DMS 273 (cell line): Measurements from ENCODE around the gene SLIT3.
"Not testable (repeated sequence)": the region's sequence is repeated elsewhere in the genome, so short reads cannot be mapped to it uniquely, and the experiment has no call there.

ENCODE experiments used
- DNase-seq: peaks from one replicate; lab custom pipeline; 2025; ENCODE audit not compliant: unreplicated experiment; lab: John Stamatoyannopoulos, UW

SLIT3 gene

DNA sequence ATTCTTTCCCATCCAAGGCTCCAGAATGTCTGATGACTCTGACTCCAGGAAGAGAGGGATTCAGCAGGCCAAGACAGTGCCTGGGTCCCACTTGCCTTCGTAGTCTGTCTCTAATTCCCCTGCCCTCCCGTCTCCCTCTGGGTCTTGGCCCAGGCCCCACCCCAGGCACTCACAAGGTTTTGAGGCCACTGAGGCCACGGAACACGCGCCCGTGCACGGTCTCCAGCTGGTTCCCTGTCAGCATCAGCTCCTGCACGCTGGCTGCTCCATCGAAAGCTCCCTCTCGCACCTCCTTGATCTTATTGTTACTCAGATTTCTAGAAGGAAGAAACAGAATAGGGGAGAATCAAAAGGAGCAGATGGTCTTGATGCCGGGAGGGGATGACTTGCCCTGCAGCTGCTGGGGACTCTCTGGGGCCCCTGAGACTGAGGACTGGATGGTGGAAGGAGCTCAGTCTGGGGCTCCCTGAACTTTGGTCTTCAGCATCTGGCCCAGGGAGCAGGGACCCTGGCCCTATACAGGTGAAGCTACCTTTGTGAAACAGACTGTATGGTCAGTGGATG, 547.2 kb downstream of the SLIT3 start:
- DNase-seq: no peak

GRCh38 chr5:168752416-168753190, 548.3 kb downstream of the SLIT3 start:
- DNase-seq: no peak

- DNase-seq: no peak
These were observed 548.9 kb downstream of the SLIT3 start for GRCh38 chr5:168752012-168752411.

- no peak for DNase-seq
These were observed 550.0 kb downstream of the SLIT3 start for GRCh38 chr5:168750926-168751325.

- DNase-seq: no peak
These were observed 551.4 kb downstream of the SLIT3 start for GRCh38 chr5:168749391-168750100.

- DNase-seq: peak; percentile 81
These were observed 552.8 kb downstream of the SLIT3 start for GRCh38 chr5:168747987-168748777.

DNA sequence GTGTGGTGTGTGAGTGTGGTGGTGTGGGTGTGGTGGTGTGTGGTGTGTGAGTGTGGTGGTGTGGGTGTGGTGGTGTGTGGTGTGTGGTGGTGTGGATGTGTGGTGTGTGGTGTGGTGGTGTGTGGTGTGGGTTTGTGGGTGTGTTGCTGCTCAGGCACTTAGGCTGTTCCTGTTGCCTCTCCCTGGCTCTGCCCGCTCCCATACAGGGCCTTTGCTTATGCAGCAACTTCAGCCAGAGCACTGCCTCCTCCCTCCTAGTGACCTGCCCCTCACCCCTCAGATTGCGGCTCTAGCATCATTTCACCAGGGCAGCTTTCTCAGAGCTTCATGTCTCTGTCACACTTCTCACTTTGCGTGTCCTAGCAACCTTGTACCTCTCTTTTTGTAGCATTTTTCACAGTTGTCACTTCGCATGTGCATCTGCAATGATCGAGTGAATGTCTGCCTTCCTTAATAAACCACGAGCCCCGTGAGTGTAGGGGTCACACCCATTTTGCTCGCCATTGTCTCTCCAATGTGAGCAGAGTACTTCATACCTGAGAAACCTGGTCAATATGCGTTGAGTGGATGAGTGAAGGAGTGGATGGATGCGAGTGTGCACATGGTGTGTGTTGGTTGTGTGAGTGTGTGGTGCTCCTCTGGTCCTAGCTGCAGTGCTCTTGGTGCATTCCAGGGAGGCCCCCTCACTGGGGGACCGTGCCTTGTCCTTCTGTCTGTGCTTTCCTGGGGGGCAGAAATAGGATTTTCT, 553.9 kb downstream of the SLIT3 start:
- peak; percentile 15 for DNase-seq

DNA sequence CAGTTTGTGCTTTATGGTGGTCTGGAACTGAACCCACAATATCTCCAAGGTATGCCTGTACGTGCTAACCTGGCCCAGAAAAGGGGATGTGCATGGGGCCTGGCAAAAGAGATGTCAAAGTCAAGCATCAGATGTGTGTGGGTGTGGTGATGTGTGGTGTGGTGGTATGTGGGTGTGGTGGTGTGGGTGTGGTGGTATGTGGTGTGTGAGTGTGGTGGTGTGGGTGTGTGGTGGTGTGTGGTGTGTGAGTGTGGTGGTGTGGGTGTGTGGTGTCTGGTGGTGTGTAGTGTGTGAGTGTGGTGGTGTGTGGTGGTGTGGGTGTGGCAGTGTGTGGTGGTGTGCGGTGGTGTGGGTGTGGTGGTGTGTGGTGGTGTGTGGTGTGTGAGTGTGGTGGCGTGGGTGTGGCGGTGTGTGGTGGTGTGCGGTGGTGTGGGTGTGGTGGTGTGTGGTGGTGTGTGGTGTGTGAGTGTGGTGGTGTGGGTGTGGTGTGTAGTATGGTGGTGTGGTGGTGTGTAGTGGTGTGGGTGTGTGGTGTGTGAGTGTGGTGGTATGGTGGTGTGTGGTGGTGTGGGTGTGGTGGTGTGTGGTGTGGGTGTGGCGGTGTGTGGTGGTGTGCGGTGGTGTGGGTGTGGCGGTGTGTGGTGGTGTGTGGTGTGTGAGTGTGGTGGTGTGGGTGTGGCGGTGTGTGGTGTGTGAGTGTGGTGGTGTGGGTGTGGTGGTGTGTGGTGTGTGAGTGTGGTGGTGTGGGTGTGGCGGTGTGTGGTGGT, 554.6 kb downstream of the SLIT3 start:
- not testable (repeated sequence) for DNase-seq

- DNase-seq: no peak
These were observed 557.3 kb downstream of the SLIT3 start for GRCh38 chr5:168743617-168744016.

DNA sequence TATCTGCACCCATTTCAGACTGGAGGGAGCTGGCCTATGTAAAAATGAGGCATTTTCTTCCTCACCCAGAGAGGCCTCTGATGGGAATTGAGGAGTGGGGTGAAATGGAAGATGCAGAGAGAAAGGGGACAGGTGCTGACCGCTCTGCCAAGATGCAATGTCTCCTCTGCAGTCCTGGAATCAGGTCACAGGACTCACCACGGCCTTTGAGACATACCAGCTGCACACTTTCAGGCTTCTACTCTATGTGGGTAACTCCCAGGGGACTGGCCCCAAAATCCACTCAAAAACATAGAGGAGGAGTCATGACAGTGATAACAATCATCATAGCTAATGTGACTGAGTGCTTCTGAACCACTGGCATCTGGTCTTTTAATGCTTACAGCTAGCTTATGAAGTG, 558.6 kb downstream of the SLIT3 start:
- DNase-seq: not testable (repeated sequence)

DNA sequence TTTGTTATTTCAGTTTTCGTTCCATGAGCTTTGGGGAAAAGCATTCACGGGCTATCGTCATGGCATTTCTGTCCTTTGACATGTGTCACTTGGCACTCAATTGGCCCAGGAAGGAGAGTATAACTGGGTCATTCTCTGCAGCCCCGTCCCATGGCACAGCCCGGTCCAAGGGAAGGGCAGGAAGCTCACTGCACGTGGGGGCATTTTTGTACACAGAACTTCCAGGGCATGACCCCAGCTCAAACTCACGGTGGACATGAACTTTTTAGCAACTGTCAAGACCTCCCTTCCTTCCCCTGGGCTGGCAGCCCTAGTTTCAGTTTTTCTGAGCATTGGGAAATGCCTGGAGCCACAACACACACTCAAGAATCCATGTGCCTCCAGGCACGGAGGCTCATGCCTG, 560.1 kb downstream of the SLIT3 start:
- DNase-seq: no peak

DNA sequence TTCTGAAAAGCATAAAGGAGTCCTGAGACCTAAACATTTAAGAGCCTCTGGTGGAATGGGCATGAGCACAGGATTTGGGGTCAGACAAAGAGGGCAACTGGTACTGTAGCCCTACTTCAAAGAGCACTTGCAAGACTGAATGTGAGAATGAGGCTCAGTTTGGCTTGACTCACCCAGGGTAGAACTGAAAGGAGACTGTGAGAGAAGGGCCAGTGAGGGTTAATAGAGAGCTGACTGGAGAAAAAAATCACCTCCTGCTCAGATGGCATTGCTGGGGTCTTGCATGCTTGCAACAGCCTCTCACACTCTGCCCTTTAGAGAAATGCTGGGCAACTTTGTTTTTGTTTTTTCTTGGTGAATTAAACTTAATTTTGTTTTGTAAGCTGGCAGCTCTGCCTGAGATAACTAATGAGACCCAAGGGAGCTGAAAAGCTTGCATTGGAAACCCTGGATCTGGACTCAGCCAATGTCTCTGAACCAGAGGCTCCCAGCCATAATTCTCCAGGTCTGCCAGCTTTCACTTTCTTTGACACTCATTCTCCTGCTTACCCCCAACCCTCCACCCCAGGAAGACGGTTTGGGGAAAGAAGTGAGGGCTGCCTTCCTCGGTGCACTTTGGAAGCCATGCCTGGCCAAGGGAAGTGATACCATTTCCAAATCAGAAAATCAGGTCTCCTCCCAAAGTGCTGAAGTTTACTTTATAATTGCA, 560.7 kb downstream of the SLIT3 start:
- DNase-seq: peak; percentile 25

DNA sequence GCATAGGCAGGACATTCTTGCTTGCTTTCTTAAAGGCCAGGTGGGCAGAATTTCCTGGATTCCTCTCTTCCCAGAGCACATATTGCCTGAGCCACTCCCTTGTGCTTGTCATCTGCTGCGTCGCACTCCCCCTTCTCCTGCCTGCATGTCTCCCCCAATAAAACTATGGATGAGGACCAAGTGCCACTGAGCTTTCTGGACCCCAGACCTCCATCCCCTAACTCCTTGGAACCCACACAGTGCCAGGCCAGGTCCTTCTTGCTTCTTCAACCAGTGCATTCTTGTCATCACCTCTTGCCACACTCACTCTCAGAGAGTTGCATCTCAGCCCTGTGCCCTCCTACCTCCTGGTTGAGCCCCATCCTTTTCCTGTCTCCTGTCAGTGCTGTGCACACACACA, 563.9 kb downstream of the SLIT3 start:
- DNase-seq: no peak

DNA sequence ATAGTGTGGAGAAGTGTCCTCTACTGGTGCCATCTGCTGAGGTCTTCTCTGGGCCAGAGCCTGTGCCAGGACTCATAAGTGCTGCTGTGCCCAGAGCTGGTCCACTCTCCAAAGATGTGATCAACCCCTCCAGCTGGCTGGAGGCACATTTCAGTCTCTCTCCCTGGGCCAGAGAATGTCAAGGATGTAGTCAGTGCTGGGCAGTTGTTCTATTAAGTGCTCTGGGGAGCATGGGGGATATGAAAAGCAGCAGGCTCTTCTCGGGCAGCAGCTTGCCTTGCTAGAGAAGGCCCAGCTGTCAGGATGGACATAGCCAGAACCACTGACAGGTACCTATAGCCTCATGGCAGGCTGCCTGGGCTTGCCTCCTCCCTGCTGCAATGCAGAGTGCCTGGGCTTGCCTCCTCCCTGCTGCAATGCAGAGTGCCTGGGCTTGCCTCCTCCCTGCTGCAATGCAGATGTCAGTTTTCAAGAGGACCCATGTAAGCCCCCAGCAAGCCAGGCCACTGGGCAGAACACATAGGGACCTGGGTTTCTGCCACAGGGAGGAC, 564.6 kb downstream of the SLIT3 start:
- peak; percentile 69 for DNase-seq

DNA sequence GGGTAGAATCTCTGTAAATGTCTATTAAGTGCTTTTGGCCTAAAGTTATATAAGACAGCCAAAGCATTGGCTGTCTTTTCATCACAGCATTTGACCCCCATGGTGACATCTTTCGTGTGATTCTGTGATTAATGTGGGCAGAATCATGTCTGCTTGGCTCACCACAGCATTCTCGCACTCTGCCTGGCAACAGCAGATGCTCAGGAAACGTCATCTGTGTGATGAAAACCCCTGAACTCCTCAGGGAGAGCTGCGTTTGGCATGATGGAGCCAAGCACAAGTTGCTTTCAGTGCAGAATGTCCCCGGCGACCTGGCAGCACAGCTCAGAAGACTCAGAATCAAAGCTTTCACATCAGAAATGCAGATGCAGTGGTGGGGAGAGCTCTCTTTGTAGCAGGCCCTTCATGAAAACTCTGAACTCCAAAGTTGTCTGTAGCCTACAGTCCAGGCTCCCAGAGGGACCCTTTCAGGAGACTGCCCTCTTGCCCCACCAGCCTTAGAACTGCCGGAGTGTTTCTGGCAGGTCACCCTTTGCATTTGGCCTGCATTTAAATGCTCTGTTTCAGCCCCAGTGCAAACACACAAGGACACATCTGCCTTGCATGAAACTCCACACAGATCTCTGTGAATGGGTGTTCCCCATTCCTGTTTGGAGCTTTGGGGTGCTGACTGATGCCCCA, 566.2 kb downstream of the SLIT3 start:
- DNase-seq: peak; percentile 60

GRCh38 chr5:168734119-168734518, 566.8 kb downstream of the SLIT3 start:
- DNase-seq: no peak

DNA sequence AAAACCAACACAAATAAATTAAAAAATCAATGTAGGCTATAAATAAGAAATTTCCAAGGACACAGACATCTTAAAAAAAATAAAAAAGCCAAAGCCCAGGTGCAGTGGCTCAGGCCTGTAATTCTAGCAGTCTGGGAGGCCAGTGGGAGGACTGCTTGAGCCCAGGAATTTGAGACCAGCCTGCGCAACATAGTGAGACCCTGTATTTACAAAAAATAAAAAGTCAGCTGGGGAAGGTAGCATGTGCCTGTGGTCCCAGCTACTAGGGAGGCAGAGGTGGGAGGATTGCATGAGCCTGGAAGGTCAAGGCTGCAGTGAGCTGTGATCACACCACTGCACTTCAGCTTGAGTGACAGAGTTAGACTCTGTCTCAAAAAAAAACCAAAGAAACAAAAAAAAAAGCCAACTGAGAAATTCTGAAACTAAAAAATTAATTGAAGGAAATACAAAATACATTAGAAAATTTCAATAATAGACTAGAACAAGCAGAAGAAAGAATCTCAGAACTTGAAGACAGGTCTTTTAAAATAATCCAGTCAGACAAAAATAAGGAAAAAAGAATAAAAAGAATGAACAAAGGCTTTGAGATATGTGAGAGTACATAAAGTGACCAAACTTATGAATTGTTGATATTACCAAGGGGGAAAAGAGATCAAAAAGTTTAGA, 572.3 kb downstream of the SLIT3 start:
- DNase-seq: no peak

DNA sequence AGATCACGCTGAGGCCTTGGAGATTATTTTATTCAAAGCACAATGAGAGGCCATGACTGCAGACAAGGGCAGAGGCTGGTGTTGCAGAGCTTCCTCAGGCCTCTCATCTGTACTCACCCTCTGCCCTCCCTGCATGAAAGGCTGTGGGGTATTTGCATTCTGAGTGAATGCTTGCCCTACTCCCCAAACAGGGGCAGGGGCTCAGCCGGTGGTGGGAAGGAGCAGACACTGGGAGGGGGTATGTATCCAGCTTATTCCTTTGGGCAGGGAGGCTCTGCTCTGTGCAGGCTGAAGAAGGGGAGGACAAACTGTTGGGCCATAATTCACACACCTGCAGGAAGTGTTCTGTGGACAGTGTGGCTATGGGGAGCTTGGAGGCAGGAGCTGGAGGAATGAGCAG, 573.4 kb downstream of the SLIT3 start:
- no peak for DNase-seq
